HEK293T (cell line): ENCODE data around the gene COG3.
"Not testable (repeated sequence)": the region's sequence is repeated elsewhere in the genome, so short reads cannot be mapped to it uniquely, and the experiment has no call there.

Source experiments
- CTCF ChIA-PET: fragments of 350-600 bp; formaldehyde crosslinking; extraction: SDS; loops from one replicate; lab custom pipeline; 2021; ENCODE audit warnings: antibody characterized with exemption, inconsistent platforms; lab: Yijun Ruan, JAX
- POLR2A ChIA-PET: fragments of 350-600 bp; formaldehyde crosslinking; extraction: SDS; loops from one replicate; lab custom pipeline; 2020; ENCODE audit warnings: antibody characterized with exemption, inconsistent platforms; lab: Yijun Ruan, JAX
- DNase-seq: peaks from one replicate; pipeline ENCODE4 v3.0.0; 2012; ENCODE audit warnings: mixed read lengths; ENCODE audit errors: extremely low spot score
- ARNT ChIP-seq: fragments of 450-650 bp; IDR thresholded peaks from 2 replicates; pipeline ENCODE4 v1.6.1; 2017; ENCODE audit warnings: mild to moderate bottlenecking
- BHLHE40 ChIP-seq: fragments of 450-650 bp; IDR thresholded peaks from 2 replicates; pipeline ENCODE4 v1.6.1; 2016; ENCODE audit warnings: mild to moderate bottlenecking, moderate library complexity, borderline replicate concordance
- CTBP1 ChIP-seq: fragments of 450-650 bp; IDR thresholded peaks from 2 replicates; pipeline ENCODE4 v1.6.1; 2016; ENCODE audit warnings: borderline replicate concordance
- ELF4 ChIP-seq: fragments of 450-650 bp; IDR thresholded peaks from 2 replicates; pipeline ENCODE4 v1.6.1; 2017; ENCODE audit warnings: antibody characterized with exemption
- FOXA1 ChIP-seq: fragments of 450-650 bp; IDR thresholded peaks from 2 replicates; pipeline ENCODE4 v1.6.1; 2016; ENCODE audit warnings: mild to moderate bottlenecking
- FOXK2 ChIP-seq: fragments of 450-650 bp; IDR thresholded peaks from 2 replicates; pipeline ENCODE4 v1.6.1; 2016; ENCODE audit warnings: mild to moderate bottlenecking
- FOXM1 ChIP-seq: fragments of 450-650 bp; IDR thresholded peaks from 2 replicates; pipeline ENCODE4 v1.6.1; 2017; ENCODE audit warnings: mild to moderate bottlenecking, borderline replicate concordance
- HDGF ChIP-seq: fragments of 450-650 bp; IDR thresholded peaks from 2 replicates; pipeline ENCODE4 v1.6.1; 2017; ENCODE audit warnings: antibody characterized with exemption, borderline replicate concordance
- L3MBTL2 ChIP-seq: fragments of 450-650 bp; conservative IDR thresholded peaks from 2 replicates; pipeline ENCODE4 v1.6.1; 2016; ENCODE audit warnings: mild to moderate bottlenecking
- LEF1 ChIP-seq: fragments of 450-650 bp; IDR thresholded peaks from 2 replicates; pipeline ENCODE4 v1.6.1; 2017; ENCODE audit warnings: mild to moderate bottlenecking, borderline replicate concordance
- NFRKB ChIP-seq: fragments of 450-650 bp; IDR thresholded peaks from 2 replicates; pipeline ENCODE4 v1.6.1; 2016; ENCODE audit warnings: mild to moderate bottlenecking, moderate library complexity
- SP1 ChIP-seq: fragments of 450-650 bp; IDR thresholded peaks from 2 replicates; pipeline ENCODE4 v1.6.1; 2017
- SUZ12 ChIP-seq: fragments of 450-650 bp; IDR thresholded peaks from 2 replicates; pipeline ENCODE4 v1.6.1; 2016; ENCODE audit warnings: mild to moderate bottlenecking
- TARDBP ChIP-seq: fragments of 450-650 bp; IDR thresholded peaks from 2 replicates; pipeline ENCODE4 v1.6.1; 2016
- ZNF384 ChIP-seq: fragments of 450-650 bp; IDR thresholded peaks from 2 replicates; pipeline ENCODE4 v1.6.1; 2016
- TF ChIP-seq, protein P1 (sequence below): fragments of 450-650 bp; IDR thresholded peaks from 2 replicates; pipeline ENCODE4 v1.6.1; 2016

COG3 gene

DNA sequence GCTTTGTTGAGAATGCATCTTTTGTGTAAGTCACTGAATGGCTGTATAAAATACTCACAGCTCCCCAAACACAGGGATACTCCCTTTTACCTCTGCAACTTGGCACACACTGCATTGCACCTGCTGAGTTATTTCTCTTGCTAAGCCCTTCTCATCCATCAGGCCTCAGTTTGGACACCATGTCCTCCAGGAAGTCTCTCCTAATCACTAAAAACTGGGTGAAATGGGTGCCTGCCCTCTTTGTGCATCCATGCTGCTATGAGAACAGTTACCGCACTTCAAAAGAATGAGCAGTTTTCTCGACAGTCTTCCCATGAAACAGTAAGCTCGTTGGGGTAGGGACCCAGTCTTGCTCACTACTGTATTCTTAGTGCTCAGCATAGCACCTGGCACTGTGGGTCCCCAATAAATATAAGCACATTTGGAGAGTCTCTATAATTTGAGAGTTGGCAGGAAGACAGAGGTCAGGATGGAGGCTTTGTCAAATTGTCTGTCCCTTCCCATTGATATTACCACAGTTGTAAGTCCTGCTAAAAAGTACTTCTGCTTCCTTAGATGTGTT, 41.9 kb upstream of the COG3 start:
- no peak for DNase-seq
- TF ChIP-seq ELF4 (no peak), LEF1 (no peak), CTBP1 (no peak), SP1 (no peak), HDGF (no peak), ZNF384 (no peak), FOXM1 (no peak), FOXA1 (no peak), SUZ12 (no peak), L3MBTL2 (no peak), ARNT (no peak), FOXK2 (no peak), BHLHE40 (no peak), TARDBP (no peak), NFRKB (no peak)
- TF ChIP-seq, protein P1, sequence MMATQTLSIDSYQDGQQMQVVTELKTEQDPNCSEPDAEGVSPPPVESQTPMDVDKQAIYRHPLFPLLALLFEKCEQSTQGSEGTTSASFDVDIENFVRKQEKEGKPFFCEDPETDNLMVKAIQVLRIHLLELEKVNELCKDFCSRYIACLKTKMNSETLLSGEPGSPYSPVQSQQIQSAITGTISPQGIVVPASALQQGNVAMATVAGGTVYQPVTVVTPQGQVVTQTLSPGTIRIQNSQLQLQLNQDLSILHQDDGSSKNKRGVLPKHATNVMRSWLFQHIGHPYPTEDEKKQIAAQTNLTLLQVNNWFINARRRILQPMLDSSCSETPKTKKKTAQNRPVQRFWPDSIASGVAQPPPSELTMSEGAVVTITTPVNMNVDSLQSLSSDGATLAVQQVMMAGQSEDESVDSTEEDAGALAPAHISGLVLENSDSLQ, result no peak
- ChIA-PET CTCF (no interaction called here), POLR2A (interaction anchor here (1.3 kb wide), 1 partner anchor 81 kb away, joined by 4 read pairs; the partner anchor contains the start of gene TPT1)

DNA sequence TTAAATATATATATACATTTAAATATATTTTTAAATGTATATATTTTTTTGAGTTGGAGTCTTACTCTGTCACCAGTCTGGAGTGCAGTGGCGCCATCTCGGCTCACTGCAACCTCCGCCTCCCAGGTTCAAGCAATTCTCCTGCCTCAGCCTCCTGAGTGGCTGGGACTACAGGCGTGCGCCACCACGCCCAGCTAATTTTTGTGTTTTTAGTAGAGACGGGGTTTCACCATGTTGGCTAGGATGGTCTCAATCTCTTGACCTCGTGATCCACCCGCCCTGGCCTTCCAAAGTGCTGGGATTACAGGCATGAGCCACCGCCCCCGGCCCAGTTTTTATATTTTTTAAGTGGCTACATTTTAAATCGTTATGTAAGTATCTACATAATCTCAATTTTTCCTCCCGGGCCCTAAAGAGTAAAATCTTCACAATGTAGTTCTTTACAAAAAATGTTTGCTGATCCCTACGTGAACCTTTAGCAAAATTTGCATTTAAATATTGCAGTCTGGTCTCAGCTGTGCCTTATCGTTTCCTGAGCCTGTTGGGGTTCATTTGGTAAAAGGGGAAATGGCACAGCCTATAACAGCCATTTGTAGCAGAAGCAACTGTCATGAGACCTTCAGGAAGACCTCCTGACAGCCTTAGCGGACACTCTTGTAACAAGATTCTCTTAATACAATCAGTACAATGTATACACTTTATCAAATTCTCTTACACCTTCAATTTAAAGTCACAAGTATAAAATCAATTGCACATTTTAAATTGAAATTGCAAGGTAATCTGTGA, 38.5 kb upstream of the COG3 start:
- CTCF ChIA-PET, result interaction anchor here (0.6 kb wide), 2 partner anchors 153 to 1338 kb away, joined by 3 read pairs; no protein-coding TSS in a partner anchor
- POLR2A ChIA-PET, DNase-seq: not testable (repeated sequence)

DNA sequence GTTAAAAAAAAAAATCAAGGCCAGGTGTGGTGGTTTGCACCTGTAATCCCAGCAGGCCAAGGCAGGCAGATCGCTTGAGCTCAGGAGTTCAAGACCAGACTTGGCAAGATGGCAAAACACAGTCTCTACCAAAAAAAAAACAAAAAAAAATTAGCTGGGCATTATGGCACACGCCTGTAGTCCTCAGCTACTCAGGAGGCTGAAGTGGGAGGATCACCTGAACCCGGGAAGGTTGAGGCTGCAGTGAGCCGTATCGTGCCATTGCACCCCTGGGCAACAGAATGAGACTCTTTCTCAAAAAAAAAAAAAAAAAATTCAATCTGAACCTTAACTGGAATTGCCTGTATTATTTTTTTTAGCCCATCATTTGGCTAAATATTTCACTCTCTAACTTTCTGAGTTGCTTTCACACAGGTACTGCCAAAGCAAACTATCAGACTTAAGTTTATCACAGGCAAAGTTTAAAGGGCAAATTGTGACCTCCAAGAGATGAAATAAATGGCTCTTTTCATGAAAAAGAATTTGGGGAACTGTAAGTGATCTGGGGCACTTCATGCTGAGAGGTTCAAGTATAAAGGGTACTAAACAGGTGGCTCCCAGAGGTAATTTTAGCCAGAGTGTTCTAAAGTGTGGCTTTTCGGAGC, 31.9 kb upstream of the COG3 start:
- no peak for TF ChIP-seq BHLHE40
- no peak for TF ChIP-seq TARDBP
- TF ChIP-seq NFRKB, result no peak
- no peak for TF ChIP-seq SP1
- no peak for TF ChIP-seq HDGF
- TF ChIP-seq CTBP1, result no peak
- TF ChIP-seq, protein P1, result no peak
- TF ChIP-seq FOXM1, result no peak
- no peak for TF ChIP-seq LEF1
- no peak for TF ChIP-seq FOXK2
- TF ChIP-seq FOXA1, result no peak
- ChIA-PET POLR2A (no interaction called here), CTCF (no interaction called here)
- no peak for DNase-seq

DNA sequence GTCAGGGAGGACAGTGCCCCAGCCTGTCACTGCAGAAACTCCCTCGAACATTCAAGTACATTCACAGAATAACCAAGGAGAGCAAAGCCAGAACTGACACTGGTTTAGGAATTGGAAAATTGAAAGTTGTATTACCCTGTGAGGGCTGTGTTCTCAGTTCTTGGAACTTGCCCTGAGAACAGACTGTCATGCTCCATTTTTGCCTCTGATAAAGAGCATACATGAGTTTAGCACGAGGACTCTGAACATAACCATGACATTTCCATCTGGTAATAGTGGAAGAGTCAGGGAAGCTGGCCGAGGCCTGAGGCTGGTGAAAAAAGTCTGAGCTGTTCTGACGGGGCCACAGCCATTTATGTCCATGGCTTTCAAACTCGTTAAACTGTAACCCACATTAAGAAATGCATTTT, 31.4 kb upstream of the COG3 start:
- TF ChIP-seq SUZ12 (no peak), ELF4 (no peak)
- ChIA-PET POLR2A (no interaction called here), CTCF (no interaction called here)
- DNase-seq, result no peak

DNA sequence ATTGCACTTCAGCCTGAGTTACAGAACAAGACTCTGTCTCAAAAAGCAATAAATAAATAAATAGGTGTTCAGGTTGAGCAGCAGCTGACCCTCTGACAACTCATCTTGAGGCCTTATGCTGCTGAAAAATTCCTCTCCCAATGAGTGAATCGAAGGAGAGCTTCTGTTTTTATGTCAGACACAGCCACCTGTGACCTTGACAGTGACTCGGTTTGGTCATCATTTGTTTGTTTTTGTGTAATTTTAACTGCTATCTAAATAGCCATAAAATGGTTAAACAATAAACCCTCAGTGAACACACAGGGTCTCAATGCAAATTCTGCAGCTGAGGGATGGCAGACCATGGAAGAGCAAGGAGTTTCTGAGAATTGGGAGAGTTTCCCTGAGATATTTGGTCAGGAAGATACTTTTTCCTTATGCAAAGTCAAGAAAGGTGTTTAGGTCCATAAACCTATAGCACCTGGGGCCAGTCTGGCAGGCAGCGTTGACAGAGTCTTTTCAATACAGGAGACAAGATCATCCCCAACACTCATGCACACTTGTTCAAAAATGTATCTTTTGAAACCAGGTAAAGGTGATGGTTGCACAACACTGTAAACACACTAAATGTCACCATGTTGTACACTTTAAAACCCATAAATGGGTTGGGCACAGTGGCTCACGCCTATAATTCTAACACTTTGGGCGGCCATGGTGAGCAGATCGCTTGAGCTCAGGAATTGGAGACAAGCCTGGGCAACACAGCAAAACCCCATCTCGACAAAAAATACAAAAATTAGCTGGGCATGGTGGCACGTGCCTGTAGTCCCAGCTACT, 30.0 kb upstream of the COG3 start:
- TF ChIP-seq CTBP1, result no peak
- no peak for TF ChIP-seq NFRKB
- no peak for TF ChIP-seq HDGF
- no peak for TF ChIP-seq SUZ12
- TF ChIP-seq ELF4, result no peak
- ChIA-PET POLR2A (interaction anchor here (1.1 kb wide), 1 partner anchor 16 kb away, joined by 3 read pairs; the partner anchor contains the start of gene SLC25A30), CTCF (no interaction called here)
- no peak for DNase-seq

DNA sequence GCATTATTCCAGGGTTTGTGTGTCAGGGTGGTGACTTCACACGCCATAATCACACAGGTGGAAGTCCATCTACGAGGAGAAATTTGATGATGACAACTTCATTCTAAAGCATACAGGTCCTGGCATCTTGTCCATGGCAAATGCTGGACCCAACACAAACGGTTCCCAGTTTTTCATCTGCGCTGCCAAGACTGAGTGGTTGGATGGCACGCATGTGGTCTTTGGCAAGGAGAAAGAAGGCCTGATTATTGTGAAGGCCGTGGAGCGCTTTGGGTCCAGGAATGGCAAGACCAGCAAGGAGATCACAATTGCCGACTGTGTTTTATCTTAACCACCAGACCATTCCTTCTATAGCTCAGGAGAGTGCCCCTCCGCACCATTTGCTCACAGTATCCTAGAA, 28.4 kb upstream of the COG3 start:
- TF ChIP-seq ZNF384, result no peak
- no peak for TF ChIP-seq HDGF
- no peak for TF ChIP-seq SP1
- TF ChIP-seq FOXK2, result no peak
- TF ChIP-seq ARNT, result no peak
- no peak for TF ChIP-seq FOXM1
- no peak for TF ChIP-seq TARDBP
- no peak for TF ChIP-seq BHLHE40
- no peak for TF ChIP-seq LEF1
- TF ChIP-seq SUZ12, result no peak
- no peak for TF ChIP-seq FOXA1
- TF ChIP-seq, protein P1, result no peak
- no peak for TF ChIP-seq NFRKB
- no peak for TF ChIP-seq ELF4
- TF ChIP-seq L3MBTL2, result no peak
- no peak for TF ChIP-seq CTBP1
- DNase-seq, result no peak
- ChIA-PET CTCF (no interaction called here), POLR2A (no interaction called here)
